GM21447 (cell line): ENCODE data around the gene CDH13.

Source experiments
- ATAC-seq: cut with Tn5 transposase; IDR thresholded peaks from one replicate; pipeline ENCODE4 v1.9.1; 2021; ENCODE audit not compliant: unreplicated experiment

CDH13 gene

DNA sequence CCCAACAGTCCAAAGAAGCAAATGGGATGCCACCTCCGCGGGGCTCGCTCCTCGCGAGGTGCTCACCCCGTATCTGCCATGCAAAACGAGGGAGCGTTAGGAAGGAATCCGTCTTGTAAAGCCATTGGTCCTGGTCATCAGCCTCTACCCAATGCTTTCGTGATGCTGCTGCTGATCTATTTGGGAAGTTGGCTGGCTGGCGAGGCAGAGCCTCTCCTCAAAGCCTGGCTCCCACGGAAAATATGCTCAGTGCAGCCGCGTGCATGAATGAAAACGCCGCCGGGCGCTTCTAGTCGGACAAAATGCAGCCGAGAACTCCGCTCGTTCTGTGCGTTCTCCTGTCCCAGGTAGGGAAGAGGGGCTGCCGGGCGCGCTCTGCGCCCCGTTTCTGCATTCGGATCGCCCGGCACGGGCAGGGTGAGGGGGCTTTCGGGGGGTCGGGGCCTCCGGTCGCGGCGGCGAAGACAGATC, at the start of gene CDH13:
Gene CDH13, plus strand, starts transcription at position 179 of the 471 bp plus-strand sequence.
- no peak for ATAC-seq

DNA sequence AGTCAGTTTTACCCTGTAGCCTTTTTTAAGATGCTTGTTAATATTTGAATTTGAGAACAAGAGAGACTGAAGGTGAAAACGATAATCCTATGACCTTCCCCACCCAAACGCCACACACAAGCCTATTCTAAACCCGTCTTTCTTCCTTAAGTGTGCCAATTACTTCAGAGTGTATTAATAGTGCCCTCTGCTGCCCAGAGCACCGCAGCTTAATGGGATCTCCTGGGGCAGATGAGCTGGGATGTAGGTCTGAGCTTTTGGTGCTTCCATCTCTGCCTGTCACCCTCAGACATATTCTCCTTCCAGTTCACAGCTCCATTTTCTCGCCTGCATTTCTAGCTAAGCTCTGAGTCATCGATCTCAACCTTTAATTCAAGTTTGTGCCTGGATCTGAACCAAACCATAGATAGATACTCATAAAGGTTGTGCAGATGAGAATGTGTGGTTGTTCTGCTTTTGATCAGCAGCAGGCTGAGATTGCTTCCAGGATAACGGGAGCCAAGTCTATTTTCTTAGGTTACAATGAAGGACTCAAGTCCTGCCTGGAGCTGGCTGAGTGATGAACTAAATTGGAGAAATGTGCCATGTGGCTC, 46.4 kb upstream of the CDH13 start:
- no peak for ATAC-seq

DNA sequence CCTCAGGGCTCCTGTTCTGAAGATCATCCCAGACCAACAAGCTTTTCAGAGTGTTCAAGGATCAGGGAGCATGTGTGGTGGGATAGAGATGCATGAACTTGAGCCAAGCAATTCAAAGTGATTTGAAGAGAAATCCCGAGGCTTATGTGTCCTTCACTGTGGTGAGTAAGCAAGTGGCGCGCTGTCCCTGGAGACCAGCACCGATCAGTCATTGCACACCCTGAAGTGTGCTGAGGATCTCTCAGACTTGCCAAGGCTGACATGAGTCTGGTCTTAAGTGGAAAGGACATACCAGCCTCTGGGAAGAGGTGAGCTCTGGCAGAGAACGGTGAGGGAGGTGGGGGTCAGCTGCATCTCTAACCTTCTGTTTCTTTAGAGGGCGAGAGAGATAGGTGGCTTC, 43.8 kb upstream of the CDH13 start:
- ATAC-seq: no peak

GRCh38 chr16:82583422-82583821, 43.3 kb upstream of the CDH13 start:
- ATAC-seq: no peak

- ATAC-seq: no peak
Observed at GRCh38 chr16:82584553-82585152, 42.1 kb upstream of the CDH13 start.

DNA sequence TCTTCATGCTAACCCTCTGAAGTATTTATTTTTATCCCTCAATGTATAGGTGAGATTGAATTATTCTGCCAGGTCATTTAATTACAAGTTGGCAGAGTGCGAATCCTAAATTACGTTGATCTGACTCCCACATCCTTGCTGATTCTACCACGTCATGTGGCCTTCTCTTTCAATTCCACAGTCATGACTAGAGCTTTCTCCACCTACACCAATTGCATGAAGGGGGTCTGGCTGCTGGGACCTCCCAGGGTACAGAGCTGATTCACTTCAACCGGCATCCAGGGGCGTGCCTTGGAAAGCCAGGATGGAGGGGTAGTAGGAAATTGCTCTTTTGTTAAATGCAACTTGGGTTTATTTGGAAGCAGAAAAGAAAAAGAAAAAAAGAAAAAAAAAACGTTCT, 41.1 kb upstream of the CDH13 start:
- no peak for ATAC-seq

DNA sequence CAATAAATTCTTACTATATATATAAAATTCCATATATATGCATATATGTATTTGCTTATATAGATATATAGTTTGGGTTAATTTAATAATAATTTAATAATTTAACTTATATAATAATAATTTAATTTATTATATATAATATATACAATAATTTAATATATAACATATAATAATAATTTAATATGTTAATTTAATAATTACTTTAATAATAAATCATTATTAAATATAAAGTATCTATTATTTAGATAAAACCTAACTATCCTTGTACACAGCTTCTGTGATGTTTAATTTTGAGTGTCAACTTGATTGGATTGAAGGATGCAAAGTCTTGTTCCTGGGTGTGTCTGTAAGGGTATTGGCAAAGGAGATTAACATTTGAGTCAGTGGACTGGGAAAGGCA, 40.6 kb upstream of the CDH13 start:
- ATAC-seq: no peak

- ATAC-seq: no peak
Observed at GRCh38 chr16:82587289-82587688, 39.5 kb upstream of the CDH13 start.

- no peak for ATAC-seq
Observed at GRCh38 chr16:82589407-82589806, 37.4 kb upstream of the CDH13 start.

GRCh38 chr16:82594114-82594513, 32.7 kb upstream of the CDH13 start:
- no peak for ATAC-seq

GRCh38 chr16:82598771-82599170, 28.0 kb upstream of the CDH13 start:
- ATAC-seq: no peak

DNA sequence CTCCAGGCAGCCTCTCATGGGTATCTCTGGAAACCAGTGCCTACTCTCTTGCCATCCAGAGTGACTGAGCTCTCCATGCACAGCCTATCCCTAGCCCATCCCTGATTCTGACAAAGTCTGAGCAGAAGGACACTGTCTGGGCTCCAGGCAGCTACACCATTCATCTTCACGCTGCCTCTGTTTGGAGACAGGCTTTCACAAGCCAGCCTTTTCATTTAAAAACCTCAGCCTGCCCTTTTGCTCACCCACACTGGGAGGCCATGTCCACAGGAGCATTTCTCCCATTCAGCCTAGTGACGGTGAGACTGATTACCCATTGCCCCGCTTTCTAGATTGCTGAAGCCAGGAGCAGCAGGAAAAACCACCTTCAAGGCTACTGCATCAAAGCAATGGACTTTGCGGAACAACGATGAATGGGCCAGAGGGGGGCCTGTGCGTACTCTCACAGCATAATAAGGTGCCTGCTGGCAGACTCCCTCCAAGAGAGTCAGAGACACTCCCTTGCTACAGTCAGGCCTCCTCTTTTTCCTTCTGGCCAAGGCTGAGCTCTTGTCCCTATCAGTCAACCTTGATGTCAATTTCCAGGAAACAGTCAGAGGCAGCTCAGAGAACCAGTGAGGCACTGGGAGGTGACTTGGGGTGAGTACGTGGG, 24.7 kb upstream of the CDH13 start:
- no peak for ATAC-seq

DNA sequence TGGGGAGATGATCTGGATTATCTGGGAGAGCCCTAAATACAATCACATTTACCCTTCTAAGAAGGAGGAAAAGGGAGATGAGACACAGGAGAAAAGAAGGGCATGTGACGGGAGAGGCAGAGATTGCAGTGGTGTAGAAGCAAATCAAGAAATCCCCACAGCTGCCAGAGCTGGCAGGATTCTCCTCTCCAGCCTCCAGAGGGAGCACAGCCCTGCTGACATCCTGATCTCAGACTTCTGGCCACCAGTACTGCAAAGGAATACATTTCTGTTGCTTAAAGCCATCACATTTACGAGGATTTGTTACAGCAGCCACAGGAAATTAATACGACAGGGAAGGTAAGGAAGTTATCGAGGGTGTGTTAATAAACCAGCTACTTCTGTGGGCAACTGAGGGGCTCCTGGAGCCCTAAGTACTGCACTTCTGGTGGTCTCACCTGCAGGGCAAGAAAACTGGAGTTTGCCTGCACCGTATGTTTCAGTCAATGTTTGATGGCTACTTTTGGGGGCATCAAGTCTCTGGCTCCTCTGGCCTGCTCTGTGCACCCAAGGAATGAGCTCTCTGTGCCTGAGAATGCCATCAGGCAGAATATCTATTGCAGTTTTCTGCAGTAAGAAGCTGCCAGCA, 22.9 kb upstream of the CDH13 start:
- ATAC-seq: no peak

DNA sequence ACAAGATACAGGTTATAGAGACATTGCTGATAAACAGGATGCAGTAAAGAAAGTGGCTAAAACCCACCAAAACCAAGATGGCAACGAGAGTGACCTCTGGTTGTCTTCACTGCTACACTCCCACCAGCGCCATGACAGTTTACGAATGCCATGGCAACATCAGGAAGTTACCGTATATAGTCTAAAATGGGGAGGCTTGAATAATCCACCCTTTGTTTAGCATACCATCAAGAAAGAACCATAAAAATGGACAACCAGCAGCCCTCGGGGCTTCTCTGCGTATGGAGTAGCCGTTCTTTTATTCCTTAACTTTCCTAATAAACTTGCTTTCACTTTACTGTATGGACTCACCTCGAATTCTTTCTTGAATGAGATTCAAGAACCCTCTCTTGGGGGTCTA, 21.7 kb upstream of the CDH13 start:
- ATAC-seq: no peak

GRCh38 chr16:82605863-82606620, 20.7 kb upstream of the CDH13 start:
- ATAC-seq: no peak

GRCh38 chr16:82609140-82609539, 17.6 kb upstream of the CDH13 start:
- no peak for ATAC-seq

DNA sequence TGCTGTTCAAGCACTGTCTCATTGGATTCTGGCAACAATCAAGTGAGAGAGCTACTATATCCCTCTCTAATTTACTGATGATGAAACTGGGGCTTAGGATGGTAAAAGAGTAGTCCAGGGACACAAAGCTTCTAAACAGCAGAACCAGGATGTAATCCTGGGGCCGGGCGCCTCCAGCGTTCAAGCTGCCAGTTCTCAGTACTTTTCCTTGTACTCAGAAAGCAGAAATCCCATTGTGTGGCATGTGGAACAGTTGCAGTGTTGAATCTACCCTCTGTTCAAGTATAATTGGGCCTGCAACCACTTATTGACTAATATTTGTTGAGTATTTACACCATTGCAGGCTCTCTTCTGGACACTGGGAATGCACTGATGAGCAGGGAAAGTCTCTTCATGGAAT, 14.5 kb upstream of the CDH13 start:
- no peak for ATAC-seq

DNA sequence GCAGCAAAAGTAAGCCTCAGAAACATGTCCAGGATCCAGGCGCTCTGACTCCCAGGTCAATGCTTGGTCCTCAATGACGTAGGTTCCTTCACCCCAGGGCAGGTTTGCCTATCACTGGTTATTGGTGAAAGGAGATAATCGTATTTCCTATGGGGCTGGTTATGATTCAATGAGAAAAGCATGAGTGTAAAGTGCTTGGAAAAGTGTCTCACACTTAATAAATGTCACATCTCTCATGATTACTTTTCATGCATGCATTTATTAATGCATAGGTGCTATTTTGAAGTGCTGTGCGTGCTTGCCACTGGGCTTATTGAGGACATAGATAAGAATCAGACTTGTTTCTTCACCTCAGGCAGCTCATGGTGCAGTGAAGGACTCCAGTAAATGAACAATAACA, 10.4 kb upstream of the CDH13 start:
- ATAC-seq: no peak

- no peak for ATAC-seq
Observed at GRCh38 chr16:82621781-82622180, 5.0 kb upstream of the CDH13 start.

GRCh38 chr16:82623241-82623640, 3.5 kb upstream of the CDH13 start:
- no peak for ATAC-seq
